GM19324 (cell line): ENCODE data around the gene LPCAT1.
"Not testable (repeated sequence)": the region's sequence is repeated elsewhere in the genome, so short reads cannot be mapped to it uniquely, and the experiment has no call there.

Experiments
- ATAC-seq: cut with Tn5 transposase; IDR thresholded peaks from one replicate; pipeline ENCODE4 v1.9.1; 2021; ENCODE audit warnings: mild to moderate bottlenecking, moderate library complexity; ENCODE audit not compliant: unreplicated experiment, low FRiP score

Gene LPCAT1

GRCh38 chr5:1510631-1511030 is 13.1 kb downstream of the LPCAT1 start:
- no peak for ATAC-seq

GRCh38 chr5:1510151-1510561 is 13.6 kb downstream of the LPCAT1 start:
- ATAC-seq, result no peak

- no peak for ATAC-seq
Measured at GRCh38 chr5:1509346-1510085, 14.2 kb downstream of the LPCAT1 start.

- ATAC-seq, result no peak
Measured at GRCh38 chr5:1508659-1509290, 15.0 kb downstream of the LPCAT1 start.

- ATAC-seq, result no peak
Measured at GRCh38 chr5:1507961-1508658, 15.7 kb downstream of the LPCAT1 start.

DNA sequence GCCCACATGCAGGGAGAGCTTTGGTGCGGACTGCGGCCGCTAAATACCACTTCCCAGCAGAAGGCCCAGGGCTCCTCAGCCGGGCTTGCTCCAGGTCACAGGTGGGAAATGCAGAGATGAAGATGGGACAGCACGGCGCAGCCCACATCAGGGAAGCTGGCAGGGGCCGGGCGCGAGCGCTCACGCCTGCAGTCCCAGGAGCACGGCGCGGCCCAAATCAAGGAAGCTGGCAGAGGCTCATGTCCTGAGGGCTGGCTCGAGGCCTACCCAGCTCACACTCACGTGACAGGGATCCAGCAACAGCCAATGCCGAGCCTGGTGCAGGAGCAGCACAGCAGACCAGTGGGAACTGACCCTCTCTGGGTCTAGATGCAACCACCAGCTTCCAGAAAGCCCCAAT is 16.3 kb downstream of the LPCAT1 start:
- ATAC-seq, result no peak

DNA sequence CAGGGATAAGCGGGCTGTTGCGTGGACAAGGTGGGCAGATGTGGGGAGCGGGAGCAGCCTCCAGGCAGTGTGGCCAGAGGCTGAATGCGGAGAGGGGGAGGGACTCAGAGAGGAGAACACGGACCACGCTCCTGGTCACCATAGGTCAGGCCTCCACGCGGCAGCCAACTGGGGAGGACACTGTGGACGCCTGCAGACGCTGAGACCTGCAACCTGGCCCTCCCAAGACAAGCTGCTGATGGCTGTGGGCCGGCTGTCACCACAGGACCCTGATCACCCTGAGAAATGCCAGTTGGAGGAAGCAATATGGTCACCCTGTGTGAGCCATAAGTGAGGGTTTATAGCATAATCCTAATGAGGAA is 16.8 kb downstream of the LPCAT1 start:
- ATAC-seq, result no peak

GRCh38 chr5:1506242-1507013 is 17.3 kb downstream of the LPCAT1 start:
- ATAC-seq, result no peak

DNA sequence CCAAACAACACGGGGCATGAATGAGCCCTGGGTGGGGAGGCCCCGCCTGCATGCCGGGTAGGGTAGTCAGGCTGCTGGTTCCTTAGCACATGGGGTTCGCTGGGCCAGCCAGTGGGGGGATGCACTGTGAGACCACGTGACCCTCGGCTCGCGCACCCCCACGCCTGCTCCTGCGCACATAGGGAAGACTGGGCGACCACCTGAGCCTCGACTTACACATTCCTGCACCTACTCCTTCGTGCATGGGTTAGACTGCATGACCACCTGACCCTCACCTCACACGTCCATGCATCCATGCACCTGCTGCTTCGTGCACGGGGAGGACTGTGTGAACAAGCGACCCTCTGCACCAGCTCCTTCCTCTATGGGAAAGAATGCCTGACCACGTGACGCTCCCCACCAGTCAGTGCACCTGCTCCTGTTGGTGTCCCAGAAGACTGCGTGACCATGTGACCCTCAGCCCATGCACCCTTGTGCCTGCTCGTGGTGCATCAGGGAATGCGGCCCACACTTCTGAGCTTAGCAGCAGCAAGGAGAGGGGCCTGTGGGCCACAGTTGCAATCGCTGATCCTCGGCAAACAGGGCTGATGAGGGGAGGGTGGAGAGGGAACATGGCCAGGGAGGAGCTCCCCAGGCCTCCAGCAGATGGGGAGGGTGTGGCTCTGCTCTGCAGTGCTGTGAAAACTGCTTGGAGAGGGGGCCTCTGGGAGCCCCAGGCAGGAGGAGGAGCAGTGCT is 18.1 kb downstream of the LPCAT1 start:
- no peak for ATAC-seq

DNA sequence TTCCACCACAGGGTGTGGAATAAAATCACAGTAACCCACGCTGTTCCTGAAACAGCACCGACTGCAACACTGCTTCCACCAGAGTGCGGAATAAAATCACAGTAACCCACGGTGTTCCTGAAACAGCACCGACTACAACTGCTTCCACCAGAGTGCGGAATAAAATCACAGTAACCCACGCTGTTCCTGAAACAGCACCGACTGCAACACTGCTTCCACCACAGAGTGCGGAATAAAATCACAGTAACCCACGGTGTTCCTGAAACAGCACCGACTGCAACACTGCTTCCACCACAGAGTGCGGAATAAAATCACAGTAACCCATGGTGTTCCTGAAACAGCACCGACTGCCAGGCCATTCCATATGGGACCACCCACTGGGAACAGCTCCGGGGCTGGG is 18.7 kb downstream of the LPCAT1 start:
- not testable (repeated sequence) for ATAC-seq

DNA sequence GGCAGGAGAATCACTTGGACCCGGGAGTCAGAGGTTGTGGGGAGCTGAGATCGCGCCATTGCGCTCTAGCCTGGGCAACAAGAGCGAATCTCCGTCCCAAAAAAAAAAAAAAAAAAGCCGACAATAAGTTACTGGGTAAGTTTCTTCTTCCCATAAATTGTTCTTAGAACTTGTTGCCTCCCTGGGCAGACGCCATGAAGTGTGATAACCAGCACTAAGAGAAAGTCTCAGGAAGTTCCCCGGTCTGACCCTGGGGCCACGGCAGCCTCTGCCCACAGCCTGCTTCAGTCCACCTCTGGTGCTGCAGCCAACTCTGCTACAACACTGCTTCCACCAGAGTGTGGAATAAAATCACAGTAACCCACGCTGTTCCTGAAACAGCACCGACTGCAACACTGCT is 19.1 kb downstream of the LPCAT1 start:
- ATAC-seq, result no peak

- ATAC-seq, result peak; percentile 2
Measured at GRCh38 chr5:1504069-1504595, 19.6 kb downstream of the LPCAT1 start.

DNA sequence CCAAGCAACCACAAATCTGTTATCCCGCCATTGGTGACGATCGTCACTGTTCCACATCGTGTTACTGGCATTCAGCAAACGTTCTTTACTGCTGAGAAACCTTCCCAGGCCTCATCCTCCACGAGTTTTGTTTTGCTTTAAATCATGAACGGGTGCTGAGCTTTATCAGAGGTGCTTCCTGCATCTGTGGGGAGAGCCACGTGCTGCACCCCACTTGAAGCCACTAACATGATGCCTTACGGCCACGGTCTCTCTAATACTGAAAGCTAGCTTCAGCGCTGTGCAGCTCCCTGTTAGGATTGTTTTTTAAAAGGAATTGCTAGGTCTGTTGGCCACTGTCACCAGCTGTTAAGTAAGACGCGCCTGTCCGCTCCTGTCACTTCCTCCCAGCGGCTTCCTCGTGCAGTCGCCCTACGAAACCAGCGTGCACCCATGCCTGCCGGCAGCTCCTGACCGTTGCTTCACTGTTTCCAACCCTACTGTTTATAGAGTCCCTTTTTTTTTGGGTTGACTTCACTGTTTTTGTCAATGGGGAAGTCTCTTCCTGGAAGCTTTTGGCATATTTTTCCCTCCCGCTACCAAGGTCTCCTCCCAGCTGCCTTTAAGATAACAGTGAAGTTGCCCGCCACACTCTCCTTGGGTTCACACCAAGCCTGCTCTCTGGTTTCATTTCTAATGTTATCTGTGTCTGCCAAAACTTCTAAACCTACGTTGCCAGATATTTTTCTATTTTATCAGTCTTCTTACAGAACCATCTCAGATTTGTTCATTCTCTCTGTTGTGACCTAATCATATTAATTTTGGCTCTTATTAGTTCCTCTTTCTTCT is 20.3 kb downstream of the LPCAT1 start:
- ATAC-seq, result peak; percentile 36

- no peak for ATAC-seq
Measured at GRCh38 chr5:1502737-1503120, 21.0 kb downstream of the LPCAT1 start.

DNA sequence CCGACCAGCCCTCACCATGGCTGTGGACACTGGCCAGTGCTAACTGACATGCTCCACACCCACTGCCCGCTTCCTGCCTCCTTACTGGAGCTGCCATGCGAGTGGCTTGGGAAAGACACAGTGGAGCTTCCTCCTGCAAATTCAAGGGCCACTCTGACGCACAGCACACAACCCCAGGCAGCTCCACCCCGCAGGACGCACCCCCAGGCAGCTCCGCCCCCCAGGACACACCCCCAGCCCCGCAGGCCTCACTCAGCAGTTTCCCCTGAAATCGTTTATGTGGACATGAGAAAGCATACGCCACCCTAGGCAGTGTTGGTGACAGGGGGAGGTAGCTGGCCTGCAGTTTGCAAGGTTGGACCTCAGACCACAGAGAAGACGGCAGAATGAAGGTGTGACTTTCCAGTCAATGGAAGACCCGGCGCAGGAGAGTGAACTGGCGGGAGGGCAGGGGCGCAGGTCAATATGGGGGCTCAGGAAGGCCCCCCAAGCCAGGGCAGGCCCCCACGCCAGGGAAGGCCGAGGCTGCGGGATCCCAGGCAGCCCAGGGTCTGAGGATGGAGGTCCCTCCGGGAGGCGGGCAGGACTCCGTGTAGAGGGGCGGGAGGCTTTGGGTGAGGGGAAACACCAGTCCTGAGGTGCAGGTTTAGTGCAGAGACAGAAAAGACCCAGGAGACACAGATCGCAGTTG is 21.6 kb downstream of the LPCAT1 start:
- no peak for ATAC-seq

DNA sequence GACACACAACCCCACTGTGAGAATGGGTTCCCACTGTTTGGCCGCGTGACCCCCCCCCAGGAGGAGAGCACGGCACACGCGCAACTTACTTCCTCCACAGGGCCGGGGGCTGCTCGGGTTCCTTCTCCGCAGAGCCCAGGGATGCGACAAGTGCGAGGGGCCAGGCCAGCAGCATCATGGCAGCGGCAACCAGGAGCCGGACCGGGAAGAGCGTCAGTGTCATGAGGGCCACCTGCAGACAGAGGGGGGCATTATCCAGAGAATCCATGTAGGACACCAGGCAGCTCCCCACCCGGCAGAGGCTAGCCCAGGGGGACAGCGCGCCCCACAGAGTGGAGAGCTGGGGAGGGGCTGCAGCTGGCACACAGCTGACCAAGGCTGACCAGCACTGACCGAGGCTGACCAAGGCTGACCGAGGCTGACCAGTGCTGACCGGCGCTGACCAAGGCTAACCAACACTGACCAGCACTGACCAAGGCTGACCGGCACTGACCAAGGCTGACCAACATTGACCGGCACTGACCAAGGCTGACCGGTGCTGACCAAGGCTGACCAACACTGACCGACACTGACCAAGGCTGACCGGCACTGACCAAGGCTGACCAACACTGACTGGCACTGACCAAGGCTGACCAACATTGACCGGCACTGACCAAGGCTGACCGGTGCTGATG is 22.3 kb downstream of the LPCAT1 start:
- ATAC-seq, result no peak

GRCh38 chr5:1500411-1501091 is 23.2 kb downstream of the LPCAT1 start:
- no peak for ATAC-seq

DNA sequence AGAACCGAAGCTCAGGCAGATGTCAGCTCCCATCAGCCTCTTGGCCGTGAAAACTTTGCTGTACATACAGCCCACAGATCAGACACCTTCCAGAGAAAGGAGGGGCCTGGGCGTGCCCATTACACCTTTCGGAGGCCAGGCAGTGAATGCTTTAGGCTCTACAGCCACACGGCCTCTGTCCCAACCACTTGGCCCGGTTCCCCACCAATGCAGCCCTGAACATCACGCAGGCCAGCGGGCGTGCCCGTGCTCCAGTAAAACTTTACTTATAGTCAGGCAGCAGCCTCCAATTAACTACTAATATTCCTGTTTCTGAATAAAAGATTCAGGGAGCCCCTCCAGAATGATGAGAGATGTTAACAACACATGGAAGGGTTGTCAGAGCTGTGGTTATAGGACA is 23.9 kb downstream of the LPCAT1 start:
- ATAC-seq, result no peak
